Measurements from ENCODE around the gene FKBP9.
"Not testable (repeated sequence)": the region's sequence is repeated elsewhere in the genome, so short reads cannot be mapped to it uniquely, and the experiment has no call there.

The FKBP9 gene

DNA sequence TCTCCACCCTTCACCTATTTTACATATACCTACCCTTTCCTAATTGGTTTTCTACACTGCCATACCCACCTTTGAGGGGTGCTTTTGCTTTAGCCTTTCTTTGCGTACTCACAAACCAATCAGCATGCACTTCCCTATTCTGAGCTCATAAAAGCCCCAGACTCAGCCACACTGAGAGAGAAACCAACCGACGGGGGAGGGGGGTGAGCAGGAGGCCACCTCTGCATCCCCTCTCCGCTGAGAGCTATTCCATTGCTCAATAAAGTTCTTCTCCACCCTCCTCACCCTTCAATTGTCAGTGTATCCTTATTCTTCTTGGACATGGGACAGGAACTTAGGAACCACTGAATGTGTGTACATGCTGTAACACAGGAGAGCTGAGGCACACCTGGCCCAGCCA, 9.0 kb upstream of the FKBP9 start:
- in situ Hi-C loops (cut with HindIII; ENCODE audit: low sequenced_read_pairs), result loop anchor here (25.0 kb wide), 1 partner anchor 136 kb away; no protein-coding TSS in a partner anchor
- H3K4me3 ChIP-seq (ENCODE audit: low read depth, low read length), result no peak overlapping the region
- TF ChIP-seq, protein P1, sequence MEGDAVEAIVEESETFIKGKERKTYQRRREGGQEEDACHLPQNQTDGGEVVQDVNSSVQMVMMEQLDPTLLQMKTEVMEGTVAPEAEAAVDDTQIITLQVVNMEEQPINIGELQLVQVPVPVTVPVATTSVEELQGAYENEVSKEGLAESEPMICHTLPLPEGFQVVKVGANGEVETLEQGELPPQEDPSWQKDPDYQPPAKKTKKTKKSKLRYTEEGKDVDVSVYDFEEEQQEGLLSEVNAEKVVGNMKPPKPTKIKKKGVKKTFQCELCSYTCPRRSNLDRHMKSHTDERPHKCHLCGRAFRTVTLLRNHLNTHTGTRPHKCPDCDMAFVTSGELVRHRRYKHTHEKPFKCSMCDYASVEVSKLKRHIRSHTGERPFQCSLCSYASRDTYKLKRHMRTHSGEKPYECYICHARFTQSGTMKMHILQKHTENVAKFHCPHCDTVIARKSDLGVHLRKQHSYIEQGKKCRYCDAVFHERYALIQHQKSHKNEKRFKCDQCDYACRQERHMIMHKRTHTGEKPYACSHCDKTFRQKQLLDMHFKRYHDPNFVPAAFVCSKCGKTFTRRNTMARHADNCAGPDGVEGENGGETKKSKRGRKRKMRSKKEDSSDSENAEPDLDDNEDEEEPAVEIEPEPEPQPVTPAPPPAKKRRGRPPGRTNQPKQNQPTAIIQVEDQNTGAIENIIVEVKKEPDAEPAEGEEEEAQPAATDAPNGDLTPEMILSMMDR (IDR thresholded peaks at IDR 0.05; ENCODE audit: low read depth, low read length, missing control alignments), result no peak
- no peak for DNase-seq (ENCODE audit: low read depth)

DNA sequence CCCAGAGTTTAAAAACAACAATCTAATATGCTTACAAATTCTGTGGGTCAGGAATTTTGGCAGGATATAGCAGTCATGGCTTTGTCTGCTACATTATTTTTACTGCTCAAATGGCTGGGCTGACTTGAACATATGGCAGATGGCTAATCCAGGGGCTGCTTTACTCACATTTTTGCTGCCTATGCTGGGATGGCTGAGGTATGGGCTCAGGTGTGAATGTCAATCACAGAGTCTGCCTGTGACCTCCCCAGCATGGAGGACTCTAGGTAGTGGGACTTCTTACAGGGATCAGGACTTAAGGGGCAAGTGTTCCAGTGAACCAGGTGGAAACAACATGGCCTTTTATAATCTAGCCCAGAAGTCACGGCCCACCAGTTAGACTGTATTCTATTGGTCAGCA, 4.4 kb upstream of the FKBP9 start:
- no peak for DNase-seq (ENCODE audit: low read depth)
- H3K4me3 ChIP-seq (ENCODE audit: low read depth, low read length), result no peak overlapping the region
- TF ChIP-seq, protein P1 (IDR thresholded peaks at IDR 0.05; ENCODE audit: low read depth, low read length, missing control alignments), result no peak
- in situ Hi-C loops (cut with HindIII; ENCODE audit: low sequenced_read_pairs), result no loop called here

DNA sequence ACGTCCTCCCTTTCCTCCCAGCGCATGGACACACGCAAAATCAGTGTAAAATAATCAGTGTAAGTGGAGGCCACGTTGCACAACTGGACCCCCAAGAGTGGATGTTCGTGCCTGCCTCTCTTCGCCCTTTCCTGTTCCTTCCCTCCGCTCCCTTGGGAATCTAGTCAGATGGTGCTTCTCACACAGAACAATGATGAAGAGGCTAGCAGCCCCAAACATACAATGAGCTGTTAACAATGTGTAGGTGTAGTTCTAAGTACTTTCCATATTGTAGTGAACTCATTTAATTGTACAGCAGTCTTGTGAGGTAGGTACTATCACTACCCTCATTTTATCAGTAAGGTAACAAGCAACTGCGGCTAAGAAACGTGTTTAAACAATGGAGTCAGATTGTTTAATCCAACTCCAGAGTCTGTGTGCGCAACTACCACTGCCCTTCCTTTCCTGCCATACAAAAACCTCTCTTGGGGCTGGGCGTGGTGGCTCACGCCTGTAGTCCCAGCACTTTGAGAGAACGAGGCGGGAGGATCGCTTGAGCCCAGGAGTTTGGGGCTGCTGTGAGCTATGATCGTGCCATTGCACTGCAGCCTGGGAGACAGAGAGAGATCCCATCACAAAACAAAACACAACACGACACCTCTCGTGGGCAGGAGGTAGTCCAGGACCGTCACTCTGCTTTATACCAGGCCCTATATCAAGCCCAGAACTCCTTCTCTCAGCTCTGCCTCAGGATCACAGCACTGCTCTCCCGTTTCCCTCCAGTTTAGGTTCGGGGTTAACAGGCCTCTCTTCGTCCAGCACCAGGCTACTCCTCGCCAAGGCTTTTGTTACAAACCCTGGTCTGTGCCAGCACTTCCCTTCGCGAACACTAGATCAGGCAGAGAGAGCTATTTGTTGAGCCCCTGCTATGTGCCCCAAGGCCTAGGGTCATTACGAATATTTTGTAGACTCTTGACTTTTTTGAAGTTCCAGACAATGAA, 1.1 kb downstream of the FKBP9 start:
- in situ Hi-C loops (cut with HindIII; ENCODE audit: low sequenced_read_pairs), result no loop called here
- peak overlapping the region; percentile 75 for H3K4me3 ChIP-seq (ENCODE audit: low read depth, low read length)
- TF ChIP-seq, protein P1 (IDR thresholded peaks at IDR 0.05; ENCODE audit: low read depth, low read length, missing control alignments), result no peak
- DNase-seq (ENCODE audit: low read depth), result no peak

DNA sequence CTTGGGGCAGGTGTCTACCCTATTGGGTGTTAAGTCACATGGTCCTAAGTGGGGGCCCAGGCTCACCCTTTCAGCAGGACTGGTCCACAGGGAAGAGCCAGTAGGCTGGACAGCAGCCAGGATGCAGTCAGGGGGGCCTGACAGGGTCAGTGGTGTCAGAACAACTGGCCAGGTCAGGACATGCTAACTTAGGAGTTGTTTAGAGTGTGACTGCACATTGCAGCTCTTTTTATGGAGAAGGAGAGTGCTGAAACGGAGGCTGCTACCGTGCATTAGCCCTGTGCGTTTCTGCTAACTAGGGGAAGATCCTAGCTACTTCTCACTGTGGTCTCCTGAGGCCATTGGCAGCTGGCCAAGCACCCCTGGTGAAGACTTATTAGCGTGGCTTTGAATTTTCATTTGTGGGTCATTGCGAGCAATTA, 6.7 kb downstream of the FKBP9 start:
- H3K4me3 ChIP-seq (ENCODE audit: low read depth, low read length); in situ Hi-C loops (cut with HindIII; ENCODE audit: low sequenced_read_pairs); DNase-seq (ENCODE audit: low read depth): not testable (repeated sequence)

DNA sequence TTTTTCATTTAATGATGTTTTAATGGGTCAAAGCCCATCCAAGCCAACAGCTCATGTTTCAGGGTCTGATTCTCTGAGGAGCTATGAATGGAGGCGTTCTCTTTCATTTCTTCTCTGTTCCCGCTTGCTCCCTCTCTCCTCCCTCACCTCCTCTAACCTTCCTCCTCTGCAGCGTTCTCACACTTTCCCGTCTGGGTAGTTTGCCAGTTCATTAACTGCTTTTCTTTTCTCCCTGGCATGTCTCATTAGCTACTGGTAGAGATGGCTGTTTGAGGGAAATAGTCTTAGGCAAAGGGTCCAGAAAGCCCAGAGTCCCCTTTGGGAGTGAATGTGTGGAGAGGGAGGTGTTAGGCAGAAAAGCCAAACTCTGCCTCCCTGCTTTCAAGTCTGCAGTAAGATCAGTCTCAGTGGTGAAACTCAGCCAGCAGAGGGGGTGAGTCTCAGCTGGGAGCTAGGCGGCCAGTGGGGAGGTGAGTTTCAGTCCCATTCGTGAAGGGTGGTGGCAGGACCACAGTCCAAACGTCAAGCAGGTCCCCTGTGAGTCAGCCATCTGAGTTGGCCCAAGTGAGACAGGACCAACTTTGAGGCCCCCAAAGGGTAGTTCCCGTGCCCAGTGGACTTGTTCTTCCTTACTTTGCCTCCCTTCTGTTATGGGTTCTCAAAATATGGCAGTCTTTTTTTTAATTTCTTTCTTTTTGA, 7.4 kb downstream of the FKBP9 start:
- TF ChIP-seq, protein P1 (IDR thresholded peaks at IDR 0.05; ENCODE audit: low read depth, low read length, missing control alignments), result peak; percentile 22
- in situ Hi-C loops (cut with HindIII; ENCODE audit: low sequenced_read_pairs); H3K4me3 ChIP-seq (ENCODE audit: low read depth, low read length); DNase-seq (ENCODE audit: low read depth): not testable (repeated sequence)

DNA sequence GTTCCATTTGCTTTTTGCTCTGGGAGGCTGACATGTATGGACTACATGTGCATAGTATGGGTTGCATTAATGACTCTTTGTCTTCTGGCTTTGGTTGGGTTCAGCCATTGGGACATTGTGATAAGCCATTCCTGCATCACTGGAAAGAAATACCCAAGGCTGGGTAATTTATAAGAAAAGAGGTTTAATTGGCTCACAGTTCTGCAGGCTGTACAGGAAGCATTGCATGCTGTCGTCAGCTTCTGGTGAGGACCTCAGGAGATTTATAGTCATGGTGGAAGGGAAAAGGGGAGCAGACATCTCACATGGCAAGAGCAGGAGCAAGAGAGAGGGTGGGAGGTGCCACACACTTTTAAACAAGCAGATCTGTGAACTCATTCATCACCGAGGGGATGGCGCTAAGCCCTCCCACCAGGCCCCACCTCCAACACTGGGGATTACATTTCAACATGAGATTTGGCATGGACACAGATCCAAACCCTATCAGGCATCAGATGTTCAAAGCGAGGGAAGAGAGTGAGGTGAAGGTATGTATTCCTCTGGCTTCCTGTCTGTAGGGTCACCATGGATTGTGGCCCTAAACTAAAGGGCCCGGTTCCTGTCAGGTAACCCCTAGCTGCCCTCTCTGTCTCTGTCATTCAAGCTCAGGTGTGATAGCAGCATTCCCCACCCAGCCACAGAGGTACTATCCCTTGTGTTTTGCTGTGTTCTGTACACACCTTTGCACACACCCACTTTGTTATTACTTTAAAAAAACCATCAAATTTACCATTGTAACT, 9.4 kb downstream of the FKBP9 start:
- DNase-seq (ENCODE audit: low read depth); in situ Hi-C loops (cut with HindIII; ENCODE audit: low sequenced_read_pairs); H3K4me3 ChIP-seq (ENCODE audit: low read depth, low read length): not testable (repeated sequence)

DNA sequence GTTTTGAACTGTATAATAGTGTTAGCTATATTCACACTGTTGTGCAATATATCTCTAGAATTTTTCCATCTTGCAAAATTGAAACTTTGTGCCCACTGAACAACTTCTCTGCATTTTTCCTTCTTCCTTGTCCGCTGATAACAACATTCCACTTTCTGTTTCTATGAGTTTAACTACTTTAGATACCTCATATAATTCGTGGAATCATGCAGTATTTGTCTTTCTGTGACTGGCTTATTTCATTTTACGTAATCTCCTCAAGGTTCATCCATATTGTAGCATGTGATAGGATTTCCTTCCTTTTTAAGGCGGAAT, 10.0 kb downstream of the FKBP9 start:
- in situ Hi-C loops (cut with HindIII; ENCODE audit: low sequenced_read_pairs); DNase-seq (ENCODE audit: low read depth); H3K4me3 ChIP-seq (ENCODE audit: low read depth, low read length): not testable (repeated sequence)

DNA sequence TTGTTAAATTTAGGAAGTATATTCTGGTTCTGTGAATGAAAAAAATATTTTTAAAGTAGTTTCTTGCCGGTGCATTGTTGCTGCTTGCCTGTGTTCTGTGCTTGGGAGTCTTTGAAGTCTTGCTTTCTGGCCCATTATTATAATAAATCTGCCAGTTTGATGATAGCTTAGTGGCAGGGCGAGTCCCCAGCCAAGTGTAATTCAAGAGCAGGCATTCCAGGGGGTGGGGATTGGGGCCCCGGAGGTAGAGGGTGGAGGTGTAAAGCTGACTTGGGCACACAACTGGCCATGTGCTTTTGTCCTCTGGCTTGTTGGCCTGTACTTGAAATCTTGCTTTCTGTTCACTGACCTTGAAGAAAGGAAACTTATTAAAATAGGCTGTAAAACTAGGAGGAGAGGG, 14.7 kb downstream of the FKBP9 start:
- H3K4me3 ChIP-seq (ENCODE audit: low read depth, low read length); in situ Hi-C loops (cut with HindIII; ENCODE audit: low sequenced_read_pairs); DNase-seq (ENCODE audit: low read depth): not testable (repeated sequence)

DNA sequence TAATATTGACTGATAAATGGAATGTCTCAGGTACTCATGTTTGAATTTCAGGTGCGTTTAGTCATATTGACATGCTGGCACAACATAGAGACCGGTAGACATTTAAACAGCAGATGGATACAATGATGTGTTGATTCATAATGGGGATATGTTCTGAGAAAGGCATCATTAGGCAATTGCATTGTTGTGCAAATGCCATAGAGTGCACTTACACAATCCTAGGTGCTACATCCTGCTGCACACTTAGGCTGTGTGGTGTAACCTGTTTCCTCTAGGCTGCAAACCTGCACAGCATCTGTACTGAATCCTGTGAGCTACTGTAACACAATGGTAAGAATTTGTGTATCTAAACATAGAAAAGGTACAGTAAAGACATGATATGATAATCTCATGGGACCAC, 19.9 kb downstream of the FKBP9 start:
- DNase-seq (ENCODE audit: low read depth); in situ Hi-C loops (cut with HindIII; ENCODE audit: low sequenced_read_pairs): not testable (repeated sequence)

DNA sequence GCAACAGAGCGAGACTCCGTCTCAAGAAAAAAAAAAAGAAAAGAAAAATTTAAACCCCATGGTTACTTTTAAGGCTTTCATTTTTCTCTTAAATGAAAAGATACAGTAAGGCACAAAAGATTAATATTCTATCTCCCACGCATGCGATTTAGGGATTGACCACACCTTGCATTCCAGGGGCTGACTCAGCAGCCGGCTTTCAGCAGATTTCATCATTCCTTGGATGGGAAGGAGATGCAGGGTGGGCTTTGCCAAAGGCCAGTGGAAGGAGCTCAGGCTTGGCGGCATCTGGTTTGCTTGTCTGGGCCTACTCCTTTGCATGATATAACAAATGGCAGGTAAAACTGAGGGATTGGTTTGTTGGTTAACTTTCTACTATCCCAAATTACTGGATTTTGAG, 22.0 kb downstream of the FKBP9 start:
- peak; percentile 65 for DNase-seq (ENCODE audit: low read depth)
- in situ Hi-C loops (cut with HindIII; ENCODE audit: low sequenced_read_pairs); H3K4me3 ChIP-seq (ENCODE audit: low read depth, low read length): not testable (repeated sequence)

More for the DNA sequence above, 19.9 kb downstream of the FKBP9 start:
- not testable (repeated sequence) for H3K4me3 ChIP-seq (ENCODE audit: low read depth, low read length)

DNA sequence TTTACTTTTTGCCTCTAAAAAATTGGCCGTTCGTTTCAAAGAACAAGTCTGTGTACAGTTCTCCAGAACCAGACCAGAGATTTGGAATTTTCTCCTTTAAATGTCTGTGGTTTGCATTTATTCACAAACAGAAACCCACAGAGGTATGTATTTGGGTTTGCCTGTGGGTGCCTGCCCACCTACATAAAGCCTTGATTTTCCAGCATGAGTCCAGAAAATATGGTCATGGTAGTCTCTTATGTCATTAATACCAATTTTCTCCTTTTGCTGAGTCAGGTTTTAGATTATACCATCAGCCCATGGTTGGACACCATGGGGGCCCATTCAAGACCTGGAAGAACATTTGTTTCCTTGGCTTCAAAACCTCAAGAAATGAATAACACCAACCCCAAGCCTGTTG, 22.7 kb downstream of the FKBP9 start:
- in situ Hi-C loops (cut with HindIII; ENCODE audit: low sequenced_read_pairs); H3K4me3 ChIP-seq (ENCODE audit: low read depth, low read length): not testable (repeated sequence)
- peak; percentile 27 for DNase-seq (ENCODE audit: low read depth)

DNA sequence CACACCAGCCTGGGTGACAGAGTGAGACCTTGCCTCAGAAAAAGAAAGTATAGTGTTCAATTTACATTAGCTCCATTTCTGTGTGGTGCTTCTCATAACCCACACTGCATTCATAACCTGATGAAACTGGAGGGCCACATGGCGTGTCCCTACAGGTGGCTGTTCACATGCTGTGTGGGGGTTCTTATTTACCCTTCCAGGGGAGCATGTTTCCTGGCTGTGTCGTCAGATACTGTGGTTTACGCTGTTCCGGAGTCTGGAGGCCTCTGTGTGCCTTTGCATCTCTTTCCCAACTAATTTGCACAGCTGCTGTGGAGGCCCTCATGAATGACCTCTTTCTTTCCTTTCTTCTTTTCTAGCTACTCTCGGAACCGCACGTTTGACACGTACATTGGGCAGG, 30.9 kb downstream of the FKBP9 start:
- H3K4me3 ChIP-seq (ENCODE audit: low read depth, low read length); in situ Hi-C loops (cut with HindIII; ENCODE audit: low sequenced_read_pairs); DNase-seq (ENCODE audit: low read depth): not testable (repeated sequence)

Measured in astrocyte of the cerebellum (primary cell).